Dermis microvascular lymphatic vessel endothelial cell (primary cell): ENCODE data around the gene PKD1L1. TPM values are rescaled to one million over a fixed set of nuclear protein-coding genes. Genes with fewer than 3 reads are reported as not detected.
"Not testable (repeated sequence)": the region's sequence is repeated elsewhere in the genome, so short reads cannot be mapped to it uniquely, and the experiment has no call there.

Experiments used
- DNase-seq, 2 donors: peaks; one replicate each; pipeline versions ENCODE4 v3.0.0 to v3.0.0-alpha.2; 2010; ENCODE audit warnings: low read depth in 2 of 2
- total RNA-seq: library from RNA; depleted of rRNA; stranded (reverse); fragments of >200 nt; gene quantifications from 2 replicates; pipeline ENCODE4 v1.2.1, GENCODE V29; 2014

PKD1L1 gene
- total RNA-seq, 1 donor from 2014 or later = 0.77 TPM

DNA sequence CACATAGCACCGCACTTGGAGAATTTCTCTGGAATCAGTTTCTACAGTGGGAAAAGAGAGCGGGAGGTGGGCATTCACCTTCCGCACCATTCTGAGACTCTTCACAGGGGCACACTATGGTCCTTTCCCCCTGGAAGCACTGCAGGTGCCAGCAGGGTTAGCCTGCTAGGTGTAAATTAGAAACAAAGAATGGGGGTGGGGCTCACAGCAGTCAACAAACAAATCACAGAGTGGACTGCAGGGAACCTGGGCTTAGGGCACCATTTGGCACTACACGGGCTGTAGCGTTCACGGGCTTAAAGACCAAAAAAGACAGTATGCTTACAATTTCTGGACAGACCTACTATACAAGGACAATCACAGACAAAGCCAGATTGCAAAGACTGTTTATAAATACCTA lies 8.0 kb upstream of the PKD1L1 start:
- no peak for DNase-seq

DNA sequence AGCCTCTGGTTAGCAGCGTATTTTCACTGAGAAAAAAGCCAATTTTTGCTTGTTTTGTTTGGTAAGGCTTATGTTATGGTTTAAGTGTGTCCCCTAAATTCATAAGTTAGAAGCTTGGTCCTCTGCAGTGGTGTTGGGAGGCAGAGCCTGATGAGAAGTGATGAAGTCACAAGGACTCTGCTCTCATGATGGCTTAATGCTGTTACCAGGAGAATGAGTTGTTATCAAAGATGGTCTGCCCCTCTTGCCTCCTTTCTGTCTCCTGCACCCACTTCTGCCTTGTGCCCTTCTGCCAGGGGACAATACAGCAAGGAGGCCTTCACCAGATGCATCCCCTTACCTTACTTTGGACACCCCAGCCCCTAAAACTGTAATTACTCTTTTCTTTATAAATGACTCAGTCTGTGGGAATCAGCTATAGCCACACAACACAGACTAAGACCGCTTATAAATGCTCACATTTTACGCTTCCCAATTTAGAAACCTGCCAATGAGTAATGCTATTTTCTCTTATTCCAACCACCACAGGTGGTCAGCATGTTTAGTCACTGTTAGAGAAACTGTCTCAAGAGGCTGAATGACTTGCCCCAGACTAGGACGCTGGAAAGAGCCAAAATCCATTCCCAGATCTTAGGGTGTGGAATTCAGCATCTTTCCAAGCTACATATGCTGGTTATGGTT lies 6.1 kb upstream of the PKD1L1 start:
- DNase-seq = no peak

GRCh38 chr7:47953822-47954221 lies 5.6 kb upstream of the PKD1L1 start:
- no peak for DNase-seq

DNA sequence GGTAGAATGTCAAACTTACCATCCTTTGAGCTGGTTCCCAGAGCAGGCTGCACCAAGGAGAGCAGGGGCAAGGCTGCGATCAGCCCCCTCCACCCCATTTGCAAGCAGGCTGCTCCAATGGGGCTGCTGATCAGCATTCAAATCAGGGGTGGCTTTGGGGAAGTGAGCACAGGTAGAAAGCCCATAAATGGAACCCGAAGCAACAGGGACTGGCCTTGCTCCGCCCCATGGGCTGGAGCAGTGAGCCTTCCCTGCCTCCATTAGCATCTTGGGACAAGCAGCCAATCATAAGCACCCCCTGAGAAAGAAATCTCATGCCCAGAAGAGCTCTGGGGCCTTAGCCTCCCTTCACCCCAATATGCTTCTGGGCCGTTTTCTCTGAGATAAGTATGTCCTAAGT lies 4.0 kb upstream of the PKD1L1 start:
- no peak for DNase-seq

GRCh38 chr7:47951374-47951773 lies 3.1 kb upstream of the PKD1L1 start:
- no peak for DNase-seq

- peak; percentile 24 to 87 for DNase-seq
Measured at GRCh38 chr7:47950714-47951113, 2.4 kb upstream of the PKD1L1 start.

GRCh38 chr7:47949703-47950102 lies 1.4 kb upstream of the PKD1L1 start:
- no peak for DNase-seq

DNA sequence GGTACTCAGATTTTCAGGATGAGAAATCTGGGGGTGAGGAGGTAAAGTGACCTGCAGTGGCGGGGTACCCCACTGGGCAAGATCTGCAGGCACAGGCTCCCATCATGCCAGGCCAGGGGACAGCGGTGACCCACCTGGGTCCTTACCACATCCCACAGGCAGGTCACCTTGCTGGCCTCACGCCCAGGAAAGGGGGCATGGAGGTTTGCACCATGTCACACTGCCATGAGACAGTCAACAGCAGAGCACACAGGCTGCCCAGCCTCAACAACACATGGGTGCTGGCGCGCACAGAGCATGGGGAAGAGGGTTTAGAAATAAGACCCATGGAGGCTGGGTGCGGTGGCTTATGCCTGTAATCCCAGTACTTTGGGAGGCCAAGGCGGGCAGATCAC lies 914 bp downstream of the PKD1L1 start:
- no peak for DNase-seq

- DNase-seq = peak in 1 of 2 donors; percentile 94
Measured at GRCh38 chr7:47946581-47947354, 1.5 kb downstream of the PKD1L1 start.

- peak; percentile 35 to 79 for DNase-seq
Measured at GRCh38 chr7:47945261-47946015, 2.8 kb downstream of the PKD1L1 start.

- no peak for DNase-seq
Measured at GRCh38 chr7:47944536-47945260, 3.6 kb downstream of the PKD1L1 start.

DNA sequence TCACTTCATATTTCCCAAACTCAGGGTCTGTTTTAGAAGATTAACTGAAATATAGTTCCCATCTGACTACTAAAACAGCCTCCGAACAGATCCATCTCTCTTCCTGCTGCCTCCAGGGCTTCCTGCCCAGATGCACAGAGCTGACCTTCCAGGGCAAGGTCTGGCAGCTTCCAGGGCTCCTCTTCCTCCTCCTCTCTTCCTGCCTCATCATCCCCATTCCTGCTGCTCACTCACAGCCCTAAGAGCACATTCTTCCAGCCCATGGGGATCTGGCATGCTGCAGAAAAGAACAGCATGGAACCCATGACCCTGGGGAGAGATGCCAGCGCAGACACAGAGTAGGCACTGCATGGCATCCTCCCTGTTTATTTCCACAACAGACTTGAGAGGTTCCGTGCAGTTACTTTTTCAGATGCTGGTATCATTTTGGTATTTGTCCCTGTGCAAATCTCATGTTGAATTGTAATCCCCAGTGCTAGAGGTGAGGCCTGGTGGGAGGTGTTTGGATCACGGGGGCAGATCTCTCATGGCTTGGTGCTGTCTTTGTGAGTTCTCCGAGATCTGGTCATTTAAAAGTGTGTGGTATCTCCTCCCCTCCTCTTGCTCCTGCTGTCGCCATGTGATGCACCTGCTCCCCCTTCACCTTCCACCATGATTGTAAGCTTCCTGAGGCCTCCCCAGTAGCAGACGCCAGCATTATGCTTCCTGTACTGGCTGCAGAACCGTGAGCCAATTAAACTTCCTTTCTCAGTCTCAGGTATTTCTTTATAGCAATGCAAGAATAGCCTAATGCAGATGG lies 4.4 kb downstream of the PKD1L1 start:
- peak in 1 of 2 donors; percentile 21 for DNase-seq

- not testable (repeated sequence) for DNase-seq
Measured at GRCh38 chr7:47942651-47943050, 5.6 kb downstream of the PKD1L1 start.

DNA sequence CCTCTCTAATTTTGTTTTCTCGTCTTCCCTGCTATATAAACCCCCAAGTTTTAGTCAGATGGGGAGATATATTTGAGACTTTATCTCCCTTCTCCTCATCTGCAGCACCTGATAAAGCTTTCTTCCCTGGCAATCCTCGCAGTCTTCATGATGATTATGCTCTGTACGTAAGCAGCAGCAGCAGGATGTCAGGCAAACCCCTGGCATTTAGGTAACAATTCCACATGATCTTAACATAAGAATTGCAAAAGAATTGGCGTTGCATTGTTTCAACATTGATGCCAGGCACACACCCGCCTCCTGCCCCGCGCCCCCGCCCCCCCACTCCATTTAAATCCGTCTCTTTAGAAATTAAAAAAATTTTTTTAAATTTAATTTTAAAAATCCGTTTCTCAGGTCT lies 6.1 kb downstream of the PKD1L1 start:
- no peak for DNase-seq

GRCh38 chr7:47941136-47941844 lies 7.0 kb downstream of the PKD1L1 start:
- DNase-seq = peak; percentile 63 to 83

GRCh38 chr7:47940088-47941013 lies 7.9 kb downstream of the PKD1L1 start:
- peak in 1 of 2 donors; percentile 43 for DNase-seq

GRCh38 chr7:47939425-47940036 lies 8.7 kb downstream of the PKD1L1 start:
- no peak for DNase-seq

DNA sequence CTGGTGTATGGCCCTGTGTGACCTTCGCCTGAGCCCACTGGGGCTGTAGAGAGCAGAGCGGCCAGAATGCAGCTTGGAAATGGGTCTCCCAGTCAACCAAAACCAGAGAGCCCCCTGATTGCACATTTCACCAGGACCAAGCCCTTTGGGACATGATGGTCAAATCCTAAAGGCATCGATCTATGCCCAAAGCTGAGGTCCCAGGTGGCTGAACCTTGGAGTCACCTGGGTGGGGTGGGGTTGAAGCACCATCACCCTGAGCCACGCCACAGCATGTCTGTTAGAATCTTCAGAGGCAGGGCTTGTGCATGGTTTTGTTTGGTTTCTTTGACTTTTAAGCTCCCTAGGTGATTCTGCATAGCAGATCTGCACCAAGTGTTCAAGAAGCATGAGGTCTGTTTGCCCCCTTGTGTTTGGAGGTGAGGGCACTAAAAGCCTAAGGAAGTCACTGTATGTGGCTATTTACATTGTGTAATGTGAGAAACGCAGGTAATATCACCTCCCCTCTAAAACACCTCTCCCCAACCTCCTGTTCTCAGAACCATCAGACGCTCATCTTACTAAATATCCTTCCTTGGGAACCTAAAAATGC lies 9.6 kb downstream of the PKD1L1 start:
- no peak for DNase-seq
